Endothelial cell of umbilical vein (primary cell): ENCODE measurements around the gene CD40. TPM values are rescaled to one million over a fixed set of nuclear protein-coding genes. Genes with fewer than 3 reads are reported as not detected.

Experiments used
- BruUV-seq: library from RNA; stranded (reverse); fragments of 400-500 nt; replicated peaks from 2 replicates; lab custom pipeline; 2021; lab: Mats Ljungman, UMichigan
- CTCF ChIA-PET: fragments of 300-600, 350-600 bp; sonication (Branson Sonifier 250); formaldehyde crosslinking; loops from one replicate; lab custom pipeline; 2021; ENCODE audit warnings: antibody characterized with exemption, inconsistent platforms; lab: Charles Lee
- POLR2A ChIA-PET: fragments of 300-600, 350-600 bp; sonication (Branson Sonifier 250); formaldehyde crosslinking; loops from one replicate; lab custom pipeline; 2021; ENCODE audit warnings: antibody characterized with exemption, inconsistent platforms; lab: Charles Lee
- DNase-seq: peaks from one replicate; pipeline ENCODE4 v3.0.0-alpha.2; 2011; ENCODE audit warnings: low read depth, low spot score
- FAIRE-seq: peaks from 2 replicates; lab custom pipeline; 2011; peaks lifted over from hg19 to GRCh38; lab: Jason Lieb, UNC
- H2AFZ ChIP-seq: 2 replicates; pipeline ENCODE4 v1.6.0; 2012; ENCODE audit warnings: low read depth, low read length, control low read depth, inconsistent platforms
- H3K27ac ChIP-seq: 2 replicates; pipeline ENCODE4 v1.5.1; 2011; ENCODE audit warnings: low read depth, mild to moderate bottlenecking, control low read depth, low read length, moderate library complexity; ENCODE audit not compliant: insufficient read depth
- H3K27me3 ChIP-seq, 2 experiments: 2 replicates each; pipeline versions ENCODE4 v1.6.0 to v1.6.1; 2011; ENCODE audit warnings: low read length in 2 of 2, mixed read lengths in 1 of 2; ENCODE audit not compliant: control insufficient read depth in 2 of 2, insufficient read depth in 2 of 2
- H3K36me3 ChIP-seq, 2 experiments: 2 replicates in 1 of 2; 3 replicates in 1 of 2; pipeline ENCODE4 v1.5.1; 2011; ENCODE audit warnings: low read length in 2 of 2, mild to moderate bottlenecking in 1 of 2, moderate library complexity in 1 of 2; ENCODE audit not compliant: control insufficient read depth in 2 of 2, insufficient read depth in 2 of 2; ENCODE audit errors: extremely low read depth in 1 of 2
- H3K4me1 ChIP-seq: 3 replicates; pipeline ENCODE4 v1.5.1; 2011; ENCODE audit warnings: mild to moderate bottlenecking, low read length; ENCODE audit not compliant: control insufficient read depth, insufficient read depth; ENCODE audit errors: extremely low read depth
- H3K4me2 ChIP-seq: 2 replicates; pipeline ENCODE4 v1.6.1; 2011; ENCODE audit warnings: low read length, control low read depth, mixed read lengths; ENCODE audit not compliant: insufficient read depth
- H3K4me3 ChIP-seq, 3 experiments: fragments of 200-600 bp in 1 of 3; sonication (generic), shearing (Covaris generic) in 1 of 3; replicated peaks in 1 of 3; 2 replicates each; pipeline ENCODE4 v1.5.1; 2011 to 2016; ENCODE audit warnings: control low read depth in 3 of 3, low read length in 3 of 3, mild to moderate bottlenecking in 2 of 3, inconsistent platforms in 1 of 3, low read depth in 1 of 3, moderate library complexity in 1 of 3; ENCODE audit not compliant: insufficient read depth in 1 of 3
- H3K79me2 ChIP-seq: 2 replicates; pipeline ENCODE4 v1.6.0; 2012; ENCODE audit warnings: low read length, inconsistent platforms; ENCODE audit not compliant: control insufficient read depth, insufficient read depth
- H3K9ac ChIP-seq: replicated peaks from 2 replicates; pipeline ENCODE3; 2011; ENCODE audit warnings: low read length, control low read depth; ENCODE audit not compliant: insufficient read depth; ENCODE audit errors: extremely low read depth
- H3K9me1 ChIP-seq: replicated peaks from 3 replicates; pipeline ENCODE4 v1.6.0; 2011; ENCODE audit warnings: mild to moderate bottlenecking, low read length; ENCODE audit not compliant: control insufficient read depth, insufficient read depth; ENCODE audit errors: extremely low read depth
- H3K9me3 ChIP-seq: replicated peaks from 2 replicates; pipeline ENCODE4 v1.5.1; 2012; ENCODE audit warnings: low read length, inconsistent platforms; ENCODE audit not compliant: control insufficient read depth, insufficient read depth
- H4K20me1 ChIP-seq: replicated peaks from 2 replicates; pipeline ENCODE3; 2011; ENCODE audit warnings: mild to moderate bottlenecking, low read length; ENCODE audit not compliant: control insufficient read depth, insufficient read depth; ENCODE audit errors: extremely low read depth
- EZH2 ChIP-seq: IDR thresholded peaks from 2 replicates; pipeline ENCODE4 v1.6.1; 2012; ENCODE audit warnings: borderline replicate concordance, low read depth, mild to moderate bottlenecking, moderate library complexity, low read length, inconsistent platforms; ENCODE audit not compliant: severe bottlenecking
- FOS ChIP-seq: IDR thresholded peaks from 2 replicates; pipeline ENCODE4 v1.6.1; 2011; ENCODE audit warnings: mild to moderate bottlenecking, low read length, moderate library complexity, borderline replicate concordance; ENCODE audit not compliant: insufficient read depth
- GATA2 ChIP-seq: IDR thresholded peaks from 2 replicates; pipeline ENCODE4 v1.7.0; 2011; ENCODE audit warnings: low read depth, mild to moderate bottlenecking, moderate library complexity, mixed read lengths, low read length; ENCODE audit not compliant: insufficient read length, insufficient read depth
- JUN ChIP-seq: IDR thresholded peaks from 2 replicates; pipeline ENCODE4 v1.6.1; 2011; ENCODE audit warnings: borderline replicate concordance, low read depth; ENCODE audit not compliant: insufficient read length, insufficient read depth
- MYC ChIP-seq: IDR thresholded peaks from one replicate; pipeline ENCODE4 v1.6.1; 2011; ENCODE audit warnings: mild to moderate bottlenecking, low read depth, low read length
- POLR2A ChIP-seq: IDR thresholded peaks from 2 replicates; pipeline ENCODE4 v1.6.1; 2012; ENCODE audit warnings: low read depth, mild to moderate bottlenecking, control low read depth, low read length
- POLR2AphosphoS5 ChIP-seq: IDR thresholded peaks from 2 replicates; pipeline ENCODE4 v1.6.1; 2012; ENCODE audit warnings: low read depth, mild to moderate bottlenecking, control low read depth, low read length, moderate library complexity; ENCODE audit not compliant: insufficient read depth
- dilution Hi-C: fragments of 300-500 bp; cut with MboI; formaldehyde crosslinking; loops from one replicate; pipeline ENCODE4 v1.15.0; 2019; ENCODE audit warnings: low sequenced_read_pairs; ENCODE audit not compliant: extremely low pct_ligation_motif_present
- intact Hi-C: fragments of 100-400 bp; cut with micrococcal nuclease; formaldehyde crosslinking; loops from one replicate; pipeline ENCODE4 v1.10.0; 2022
- polyA plus RNA-seq, 4 experiments: library from polyadenylated mRNA; depleted of rRNA in 3 of 4; stranded (reverse) in 3 of 4; unstranded in 1 of 4; fragments of >200 nt; gene quantifications; 2 replicates each; pipeline versions ENCODE4 v1.2.1 to v1.2.3, GENCODE V29; 2011 to 2012; ENCODE audit warnings: missing spikeins in 1 of 4
- total RNA-seq: library from RNA; stranded (reverse); gene quantifications from 2 replicates; pipeline ENCODE4 v1.2.3, GENCODE V29; 2021
- TF ChIP-seq, protein P1 (sequence below), 2 donors: IDR thresholded peaks; 1 replicate in 1 of 2; 2 replicates in 1 of 2; pipeline ENCODE4 v1.5.1; 2011; ENCODE audit warnings: low read length in 2 of 2, mild to moderate bottlenecking in 2 of 2, moderate library complexity in 2 of 2, control low read depth in 1 of 2, inconsistent platforms in 1 of 2, low read depth in 1 of 2; ENCODE audit not compliant: insufficient read depth in 1 of 2; ENCODE audit errors: extremely low read depth in 1 of 2
- TF ChIP-seq, protein P2 (sequence below): IDR thresholded peaks from 2 replicates; pipeline ENCODE4 v1.6.1; 2011; ENCODE audit not compliant: insufficient read depth, insufficient read length

Gene CD40
- total and polyA plus RNA-seq, 2 donors (not counting 3 experiments of a cell fraction or from before 2014, with no cell fraction given), result 36.6 to 38.3 TPM

DNA sequence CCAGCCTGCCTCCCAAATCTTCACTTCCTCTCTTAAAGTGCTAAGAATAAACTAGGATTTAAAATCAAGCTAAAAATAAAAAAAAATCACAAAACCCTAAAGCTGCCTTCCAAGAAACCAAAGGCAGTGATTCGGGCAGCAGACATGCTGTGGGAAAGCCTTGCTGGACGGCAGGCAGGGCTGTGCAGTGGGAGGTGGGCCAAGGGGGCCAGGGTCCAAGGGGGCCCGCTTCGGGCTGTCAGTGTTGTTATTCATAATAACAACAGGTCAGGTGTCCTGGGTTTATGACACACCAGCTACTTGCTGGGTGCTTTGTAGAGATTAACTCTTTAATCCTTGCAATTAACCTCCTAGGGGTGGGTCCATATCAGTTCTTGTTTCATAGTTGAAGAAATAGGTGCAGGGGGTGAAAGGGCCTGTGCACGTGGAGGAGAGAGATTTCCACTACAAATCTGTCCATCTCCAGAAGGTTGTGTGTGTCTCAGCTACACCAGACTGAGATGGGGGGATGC, 40.4 kb downstream of the CD40 start:
- Histone ChIP-seq H3K4me3 (no peak overlapping the region), H2AFZ (no peak overlapping the region), H3K9ac (no peak overlapping the region), H3K4me1 (no peaks in the 10 kb centered on the region), H3K27ac (no peak overlapping the region), H3K79me2 (no peaks in the 10 kb centered on the region), H4K20me1 (no peaks in the 10 kb centered on the region), H3K36me3 (no peaks in the 10 kb centered on the region), H3K9me3 (no peaks in the 10 kb centered on the region), H3K4me2 (no peak overlapping the region), H3K27me3 (no peaks in the 10 kb centered on the region), H3K9me1 (no peaks in the 10 kb centered on the region)
- TF ChIP-seq POLR2A (no peak), EZH2 (no peak), MYC (no peak), JUN (no peak), GATA2 (no peak), POLR2AphosphoS5 (no peak), FOS (no peak)
- TF ChIP-seq, protein P1, sequence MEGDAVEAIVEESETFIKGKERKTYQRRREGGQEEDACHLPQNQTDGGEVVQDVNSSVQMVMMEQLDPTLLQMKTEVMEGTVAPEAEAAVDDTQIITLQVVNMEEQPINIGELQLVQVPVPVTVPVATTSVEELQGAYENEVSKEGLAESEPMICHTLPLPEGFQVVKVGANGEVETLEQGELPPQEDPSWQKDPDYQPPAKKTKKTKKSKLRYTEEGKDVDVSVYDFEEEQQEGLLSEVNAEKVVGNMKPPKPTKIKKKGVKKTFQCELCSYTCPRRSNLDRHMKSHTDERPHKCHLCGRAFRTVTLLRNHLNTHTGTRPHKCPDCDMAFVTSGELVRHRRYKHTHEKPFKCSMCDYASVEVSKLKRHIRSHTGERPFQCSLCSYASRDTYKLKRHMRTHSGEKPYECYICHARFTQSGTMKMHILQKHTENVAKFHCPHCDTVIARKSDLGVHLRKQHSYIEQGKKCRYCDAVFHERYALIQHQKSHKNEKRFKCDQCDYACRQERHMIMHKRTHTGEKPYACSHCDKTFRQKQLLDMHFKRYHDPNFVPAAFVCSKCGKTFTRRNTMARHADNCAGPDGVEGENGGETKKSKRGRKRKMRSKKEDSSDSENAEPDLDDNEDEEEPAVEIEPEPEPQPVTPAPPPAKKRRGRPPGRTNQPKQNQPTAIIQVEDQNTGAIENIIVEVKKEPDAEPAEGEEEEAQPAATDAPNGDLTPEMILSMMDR (IDR thresholded peaks at IDR 0.05; ENCODE audit: extremely low read depth in 1 of 2, insufficient read depth in 1 of 2, low read depth in 1 of 2, low read length in 2 of 2), result no peak
- TF ChIP-seq, protein P2, sequence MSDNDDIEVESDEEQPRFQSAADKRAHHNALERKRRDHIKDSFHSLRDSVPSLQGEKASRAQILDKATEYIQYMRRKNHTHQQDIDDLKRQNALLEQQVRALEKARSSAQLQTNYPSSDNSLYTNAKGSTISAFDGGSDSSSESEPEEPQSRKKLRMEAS, result no peak
- intact Hi-C loops, result no loop called here
- BruUV-seq, result no TSS peak
- dilution Hi-C loops, result no loop called here
- ChIA-PET POLR2A (interaction anchor here (0.6 kb wide), 1 partner anchor 39 kb away, joined by 3 read pairs; no protein-coding TSS in a partner anchor), CTCF (interaction anchor here (1.1 to 1.5 kb wide), 3 partner anchors 16 to 30 kb away, joined by 3 read pairs; no protein-coding TSS in a partner anchor)
- DNase-seq (no peak), FAIRE-seq (no peak)
